ENCODE measurements around the gene SPHK2.

The SPHK2 gene

GRCh38 chr19:48595833-48596232 is 23.5 kb upstream of the SPHK2 start:
- H3K27ac ChIP-seq, result no peak overlapping the region
- H3K4me3 ChIP-seq (IDR thresholded peaks at IDR 0.05; ENCODE audit: insufficient read depth, low read depth, low read length), result no peak overlapping the region
- H3K4me1 ChIP-seq (ENCODE audit: low read depth, poor library complexity, severe bottlenecking), result no peaks in the 10 kb centered on the region
- H3K4me2 ChIP-seq, result no peak overlapping the region
- no peak overlapping the region for H2AFZ ChIP-seq (ENCODE audit: low read depth)
- peaks cover 88% of the 10 kb centered on the region for H3K27me3 ChIP-seq (ENCODE audit: insufficient read depth, low read depth)
- no peaks in the 10 kb centered on the region for H4K20me1 ChIP-seq (ENCODE audit: insufficient read depth)
- H3K36me3 ChIP-seq (ENCODE audit: insufficient read depth), result no peaks in the 10 kb centered on the region
- H3K79me2 ChIP-seq (ENCODE audit: insufficient read depth, low read depth), result no peaks in the 10 kb centered on the region
- TF ChIP-seq CTCF (conservative IDR thresholded peaks at IDR 0.05; ENCODE audit: low read depth, low read length), result no peak
- H3K9ac ChIP-seq, result no peak overlapping the region

GRCh38 chr19:48596237-48596636 is 23.1 kb upstream of the SPHK2 start:
- Histone ChIP-seq H3K4me3 (IDR thresholded peaks at IDR 0.05; ENCODE audit: insufficient read depth, low read depth, low read length) (no peak overlapping the region), H3K9ac (no peak overlapping the region), H3K27ac (no peak overlapping the region), H2AFZ (ENCODE audit: low read depth) (no peak overlapping the region), H3K79me2 (ENCODE audit: insufficient read depth, low read depth) (no peaks in the 10 kb centered on the region), H3K27me3 (ENCODE audit: insufficient read depth, low read depth) (peaks cover 87% of the 10 kb centered on the region), H3K36me3 (ENCODE audit: insufficient read depth) (no peaks in the 10 kb centered on the region), H3K4me1 (ENCODE audit: low read depth, poor library complexity, severe bottlenecking) (no peaks in the 10 kb centered on the region), H4K20me1 (ENCODE audit: insufficient read depth) (no peaks in the 10 kb centered on the region), H3K4me2 (no peak overlapping the region)
- no peak for TF ChIP-seq CTCF (conservative IDR thresholded peaks at IDR 0.05; ENCODE audit: low read depth, low read length)

- no peaks in the 10 kb centered on the region for H3K79me2 ChIP-seq (ENCODE audit: insufficient read depth, low read depth)
- H4K20me1 ChIP-seq (ENCODE audit: insufficient read depth), result no peaks in the 10 kb centered on the region
- H3K4me2 ChIP-seq, result no peak overlapping the region
- no peaks in the 10 kb centered on the region for H3K4me1 ChIP-seq (ENCODE audit: low read depth, poor library complexity, severe bottlenecking)
- no peak overlapping the region for H2AFZ ChIP-seq (ENCODE audit: low read depth)
- H3K4me3 ChIP-seq (IDR thresholded peaks at IDR 0.05; ENCODE audit: insufficient read depth, low read depth, low read length), result no peak overlapping the region
- H3K27ac ChIP-seq, result no peak overlapping the region
- no peak for TF ChIP-seq CTCF (conservative IDR thresholded peaks at IDR 0.05; ENCODE audit: low read depth, low read length)
- H3K9ac ChIP-seq, result no peak overlapping the region
- H3K36me3 ChIP-seq (ENCODE audit: insufficient read depth), result no peaks in the 10 kb centered on the region
- H3K27me3 ChIP-seq (ENCODE audit: insufficient read depth, low read depth), result peaks cover 85% of the 10 kb centered on the region
Observed at GRCh38 chr19:48596679-48597465, 22.4 kb upstream of the SPHK2 start.

GRCh38 chr19:48598996-48599700 is 20.2 kb upstream of the SPHK2 start:
- H3K4me3 ChIP-seq (IDR thresholded peaks at IDR 0.05; ENCODE audit: insufficient read depth, low read depth, low read length), result no peak overlapping the region
- no peak overlapping the region for H3K4me2 ChIP-seq
- no peak overlapping the region for H3K9ac ChIP-seq
- no peak overlapping the region for H3K27ac ChIP-seq
- no peaks in the 10 kb centered on the region for H3K79me2 ChIP-seq (ENCODE audit: insufficient read depth, low read depth)
- no peak overlapping the region for H2AFZ ChIP-seq (ENCODE audit: low read depth)
- no peaks in the 10 kb centered on the region for H4K20me1 ChIP-seq (ENCODE audit: insufficient read depth)
- peaks cover 74% of the 10 kb centered on the region for H3K27me3 ChIP-seq (ENCODE audit: insufficient read depth, low read depth)
- H3K36me3 ChIP-seq (ENCODE audit: insufficient read depth), result no peaks in the 10 kb centered on the region
- TF ChIP-seq CTCF (conservative IDR thresholded peaks at IDR 0.05; ENCODE audit: low read depth, low read length), result no peak
- no peaks in the 10 kb centered on the region for H3K4me1 ChIP-seq (ENCODE audit: low read depth, poor library complexity, severe bottlenecking)
